GM21723 (cell line): ENCODE measurements around the gene FNDC3B.
A peak's percentile ranks its signal among the peaks of the same experiment; 100 is the strongest.

ENCODE experiments used
- ATAC-seq: cut with Tn5 transposase; IDR thresholded peaks from one replicate; pipeline ENCODE4 v1.9.1; 2021; ENCODE audit warnings: mild to moderate bottlenecking, moderate library complexity; ENCODE audit not compliant: unreplicated experiment

FNDC3B gene

DNA sequence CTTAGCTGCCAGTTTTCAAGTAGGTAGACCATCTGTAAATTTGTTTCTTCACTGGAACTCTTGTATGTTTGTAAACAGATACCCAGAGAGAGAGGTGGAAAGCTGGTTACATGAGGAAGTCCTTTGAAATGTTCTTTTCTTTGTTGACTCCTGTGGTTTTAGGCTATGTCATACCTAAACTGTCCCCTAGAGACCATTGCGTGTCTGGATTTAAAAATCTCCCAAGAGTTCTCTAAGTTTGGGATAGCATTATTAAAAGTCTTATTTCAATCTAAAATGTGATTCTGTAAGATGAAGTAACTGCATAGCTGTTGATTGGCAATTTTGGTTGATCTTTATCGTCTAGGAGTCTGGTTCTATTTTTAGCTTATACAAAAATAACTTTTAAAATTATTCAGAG is 281.7 kb downstream of the FNDC3B start:
- ATAC-seq, result no peak

DNA sequence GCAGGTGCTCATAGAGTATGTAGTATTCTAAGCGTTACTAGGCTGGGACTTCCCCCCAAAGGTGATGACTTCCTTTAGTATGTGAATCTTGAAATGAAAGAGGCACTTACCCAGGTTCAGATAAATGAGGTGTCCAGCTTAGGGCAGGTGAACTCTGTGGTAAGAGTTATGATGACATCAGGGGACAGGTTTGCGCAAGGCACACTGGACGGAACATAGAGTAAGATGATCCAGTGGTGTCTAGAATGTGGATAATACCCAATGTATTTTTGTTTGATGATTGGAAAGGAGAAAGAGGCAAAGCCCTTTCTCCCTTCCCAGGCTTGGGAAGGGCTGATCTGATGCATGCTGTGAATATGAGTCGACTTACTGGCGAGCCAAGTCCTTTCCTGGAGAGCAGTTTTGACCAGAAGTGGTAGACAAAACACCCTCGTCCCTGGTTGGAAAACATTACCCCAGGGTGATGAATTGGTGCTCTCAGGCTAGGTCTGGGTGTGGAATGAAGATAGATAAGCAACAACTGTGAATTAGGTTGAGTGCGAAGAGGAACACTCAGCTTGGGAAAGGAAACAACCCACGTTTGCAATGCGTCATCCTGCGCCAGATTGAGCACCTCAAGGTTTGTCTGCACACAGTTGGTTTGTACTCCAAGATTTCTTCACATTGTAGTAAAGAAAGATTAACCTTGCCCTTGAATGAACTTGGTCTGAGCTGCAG is 284.7 kb downstream of the FNDC3B start:
- peak; percentile 56 for ATAC-seq

DNA sequence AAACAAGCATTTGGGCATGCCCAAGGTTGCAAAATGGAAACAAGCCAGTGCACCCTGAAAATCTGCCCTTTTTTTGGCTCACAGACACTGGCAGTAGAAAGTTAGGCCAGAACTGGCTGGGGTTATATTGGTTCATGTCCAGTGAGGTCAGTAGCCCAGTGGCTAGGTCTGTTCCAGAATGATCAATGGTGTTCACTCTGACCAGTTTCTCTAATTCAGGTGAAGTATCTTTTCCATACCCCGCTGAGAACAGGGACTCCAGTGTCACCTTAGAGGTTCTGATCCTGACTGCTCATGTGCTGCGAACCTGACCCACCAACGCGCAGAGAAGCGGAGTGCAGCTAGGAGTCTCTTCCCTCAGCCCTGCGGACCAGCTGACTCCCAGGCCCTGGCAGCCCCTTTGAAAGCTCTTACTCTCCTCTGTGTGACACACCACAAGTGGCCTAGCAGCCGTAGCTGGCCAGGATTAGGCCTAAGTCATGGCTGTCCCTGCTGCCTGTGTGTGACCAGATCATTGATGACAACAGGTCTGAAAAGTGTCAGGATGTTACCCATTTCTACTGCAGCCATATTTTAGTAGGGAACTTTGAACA is 285.3 kb downstream of the FNDC3B start:
- no peak for ATAC-seq

DNA sequence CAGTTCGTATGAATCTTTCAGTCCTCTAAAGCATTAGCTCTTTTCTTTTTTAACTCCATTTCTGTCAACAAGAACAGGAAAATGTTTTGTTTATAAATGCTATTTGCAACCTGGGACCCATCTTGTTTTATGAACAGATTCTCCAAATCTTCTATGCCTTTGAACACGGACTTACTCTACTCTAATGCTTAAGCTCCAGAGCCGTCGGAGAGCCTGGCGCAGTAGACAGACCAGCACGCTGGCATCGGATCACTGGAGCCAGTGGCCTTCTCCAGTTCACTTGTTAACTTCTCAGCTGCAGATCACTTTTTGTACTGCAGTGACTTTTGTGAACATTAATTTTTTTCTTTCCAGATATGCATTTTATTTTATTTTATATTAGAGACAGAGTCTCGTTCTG is 286.1 kb downstream of the FNDC3B start:
- no peak for ATAC-seq

DNA sequence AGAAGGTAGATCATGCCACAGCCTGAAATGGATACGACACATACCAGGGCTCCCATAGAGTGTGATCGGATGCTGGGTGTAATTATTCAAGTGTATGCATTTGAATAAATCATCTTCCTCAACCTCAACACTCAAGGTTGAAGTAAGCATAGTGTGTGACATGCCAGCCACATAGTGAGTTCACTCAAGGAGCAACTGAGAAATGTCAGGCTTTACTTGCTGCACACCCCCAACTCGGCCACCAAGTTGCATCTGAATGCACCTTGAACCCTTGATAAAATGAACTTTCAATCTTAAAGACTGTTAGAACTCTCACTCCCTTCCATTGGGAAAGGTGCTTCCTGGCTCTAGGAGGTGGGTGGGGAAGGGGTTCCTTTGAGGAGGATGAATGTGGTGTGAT is 287.6 kb downstream of the FNDC3B start:
- no peak for ATAC-seq

DNA sequence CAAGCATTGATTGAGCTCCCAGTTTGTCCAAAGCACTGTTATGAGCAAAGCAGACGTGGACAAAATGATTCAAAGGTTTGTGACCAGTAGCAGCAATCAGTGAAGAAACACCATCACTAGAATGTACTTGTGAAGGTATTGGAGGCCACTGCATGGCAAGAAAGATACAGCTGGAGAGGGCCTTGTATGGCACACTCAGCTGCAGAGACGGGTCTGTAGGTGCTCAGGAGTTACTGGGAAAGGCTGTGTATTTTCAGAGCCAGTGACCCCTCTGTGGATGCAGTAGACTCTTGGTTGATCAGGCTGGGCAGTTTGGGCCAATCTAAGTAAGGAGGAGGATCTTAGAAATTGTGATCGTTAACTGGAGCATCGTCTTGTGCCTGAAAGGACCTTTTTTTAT is 288.9 kb downstream of the FNDC3B start:
- no peak for ATAC-seq

DNA sequence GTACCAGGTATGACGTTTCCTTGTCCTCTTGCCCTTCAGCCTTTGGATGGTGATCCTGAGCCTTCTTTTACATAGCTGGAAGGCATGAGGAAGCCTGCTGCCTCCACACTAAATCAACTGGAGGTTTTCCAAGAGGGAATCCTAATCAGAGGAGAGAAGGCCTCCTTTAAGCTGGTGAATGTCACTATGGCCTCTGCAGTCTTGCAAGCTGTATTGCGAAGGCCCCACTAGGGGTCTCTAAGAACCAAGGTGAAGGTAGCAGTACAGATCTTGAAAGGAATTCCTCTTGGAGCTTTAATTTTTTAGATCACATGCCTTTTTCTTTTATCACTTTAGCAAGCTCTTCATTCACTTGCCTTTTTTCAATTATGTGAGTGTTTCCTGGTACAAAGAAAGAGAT is 289.7 kb downstream of the FNDC3B start:
- no peak for ATAC-seq

DNA sequence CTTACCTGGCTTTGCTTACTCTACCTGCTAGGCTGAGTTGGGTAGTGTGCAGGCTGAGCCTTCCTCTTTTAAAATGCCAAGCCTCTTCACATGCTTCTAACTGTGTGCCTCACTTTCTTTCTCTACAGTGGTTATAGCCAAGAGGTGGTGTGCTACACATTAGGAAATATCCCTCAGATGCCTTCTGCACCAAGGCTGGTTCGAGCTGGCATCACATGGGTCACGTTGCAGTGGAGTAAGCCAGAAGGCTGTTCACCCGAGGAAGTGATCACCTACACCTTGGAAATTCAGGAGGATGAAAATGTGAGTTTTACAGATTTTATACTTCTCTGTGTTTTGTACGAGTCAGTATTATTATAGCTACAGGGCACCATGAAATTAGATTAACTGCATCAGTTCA is 291.0 kb downstream of the FNDC3B start:
- no peak for ATAC-seq

DNA sequence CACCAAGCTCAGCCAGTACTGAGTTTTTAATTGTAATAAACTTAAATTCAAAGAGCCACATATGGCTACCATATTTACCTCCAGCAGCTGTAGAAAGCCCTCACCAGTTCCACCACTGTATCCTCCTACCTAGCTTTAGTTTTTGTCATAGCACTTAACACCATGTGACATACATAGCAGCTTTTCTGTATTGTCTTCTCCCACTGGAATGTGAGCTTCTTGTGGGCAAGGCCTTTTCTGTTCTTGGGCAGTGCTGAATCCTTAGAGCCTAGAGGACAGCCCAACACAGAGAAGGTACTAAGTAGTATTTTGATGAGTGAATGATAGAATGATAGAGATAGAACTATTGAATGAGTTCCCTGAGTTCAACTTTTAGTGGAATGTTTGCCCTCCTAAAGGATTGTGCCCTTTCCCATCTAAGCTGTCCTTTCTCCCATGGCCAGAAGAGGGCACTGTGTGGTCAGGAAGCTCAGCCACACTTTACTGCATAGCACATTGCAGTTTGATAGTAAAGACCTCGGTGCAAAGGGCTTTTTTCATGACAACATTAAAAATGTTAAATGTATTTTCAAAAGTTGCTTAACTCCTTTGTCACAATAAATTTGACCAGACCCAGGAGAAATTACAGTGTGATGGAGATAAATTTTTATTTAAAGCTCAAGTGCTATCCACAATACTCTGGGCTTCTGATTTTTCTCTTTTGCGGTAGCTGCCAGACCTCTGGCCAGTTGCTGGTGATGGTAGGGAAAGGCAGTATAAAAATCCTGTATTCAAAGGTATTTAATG is 293.1 kb downstream of the FNDC3B start:
- peak; percentile 91 for ATAC-seq

DNA sequence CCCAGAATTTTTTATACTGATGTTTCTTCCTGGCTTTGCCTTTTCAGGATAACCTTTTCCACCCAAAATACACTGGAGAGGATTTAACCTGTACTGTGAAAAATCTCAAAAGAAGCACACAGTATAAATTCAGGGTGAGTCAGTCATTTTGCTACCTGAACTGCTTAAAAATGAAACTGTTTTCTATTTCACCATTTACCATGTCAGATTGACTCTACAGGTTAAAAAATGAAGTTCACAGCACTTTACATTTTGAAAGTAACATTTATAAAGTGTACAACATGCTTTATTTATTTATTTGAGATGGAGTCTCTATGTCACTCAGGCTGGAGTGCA is 293.6 kb downstream of the FNDC3B start:
- ATAC-seq, result no peak

DNA sequence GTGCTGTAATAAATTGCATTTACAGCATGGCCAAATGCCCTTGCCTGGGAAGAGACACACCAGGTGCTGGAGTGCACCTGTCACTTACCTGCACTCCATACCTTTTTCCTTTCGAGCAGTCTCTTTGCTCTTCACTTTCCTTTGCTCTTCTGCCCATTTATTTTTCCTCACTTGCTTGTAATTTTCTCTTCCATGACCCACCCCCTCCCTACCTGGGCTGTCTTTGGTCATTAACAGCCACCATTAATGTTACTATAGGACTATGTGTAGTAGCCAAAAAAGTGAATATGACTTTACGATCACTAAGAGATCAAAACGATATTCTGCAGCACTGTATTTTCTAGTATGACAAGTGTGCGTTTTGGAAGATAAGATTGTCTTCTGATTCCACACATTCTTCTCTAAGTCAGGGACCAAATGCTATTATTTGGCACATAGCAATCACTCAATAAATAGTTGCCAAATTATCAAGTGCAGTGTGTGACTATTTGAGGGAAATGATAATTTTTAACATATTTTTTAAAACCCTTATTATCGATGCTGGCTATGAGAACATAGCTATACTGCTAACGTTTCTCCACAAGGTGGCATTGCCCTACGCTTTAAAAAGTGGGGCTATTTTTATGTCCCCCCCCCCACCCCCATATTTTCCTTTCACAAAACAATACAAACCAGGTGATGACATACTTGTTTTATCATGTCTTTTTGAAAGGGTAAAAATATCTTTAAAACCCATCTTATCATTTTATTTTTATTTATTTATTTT is 294.5 kb downstream of the FNDC3B start:
- ATAC-seq, result no peak

DNA sequence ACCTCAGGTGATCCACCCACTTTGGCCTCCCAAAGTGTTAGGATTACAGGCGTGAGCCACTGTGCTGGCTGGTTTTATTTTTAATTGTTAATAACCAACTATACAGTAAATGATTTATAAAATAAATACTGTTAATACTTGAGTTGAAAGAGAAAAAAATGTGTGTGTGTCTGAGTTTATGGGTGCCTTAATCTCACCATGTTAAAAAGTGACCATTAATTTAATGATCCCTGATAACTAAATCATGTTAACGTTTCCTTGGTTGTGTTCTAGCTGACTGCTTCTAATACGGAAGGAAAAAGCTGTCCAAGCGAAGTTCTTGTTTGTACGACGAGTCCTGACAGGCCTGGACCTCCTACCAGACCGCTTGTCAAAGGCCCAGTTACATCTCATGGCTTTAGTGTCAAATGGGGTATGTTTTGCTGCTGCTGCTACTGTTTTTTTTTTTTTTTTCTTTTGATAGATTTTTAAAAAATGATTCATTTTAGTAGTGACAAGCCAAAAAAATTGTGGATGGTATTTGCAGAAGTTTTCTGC is 295.4 kb downstream of the FNDC3B start:
- ATAC-seq, result no peak

DNA sequence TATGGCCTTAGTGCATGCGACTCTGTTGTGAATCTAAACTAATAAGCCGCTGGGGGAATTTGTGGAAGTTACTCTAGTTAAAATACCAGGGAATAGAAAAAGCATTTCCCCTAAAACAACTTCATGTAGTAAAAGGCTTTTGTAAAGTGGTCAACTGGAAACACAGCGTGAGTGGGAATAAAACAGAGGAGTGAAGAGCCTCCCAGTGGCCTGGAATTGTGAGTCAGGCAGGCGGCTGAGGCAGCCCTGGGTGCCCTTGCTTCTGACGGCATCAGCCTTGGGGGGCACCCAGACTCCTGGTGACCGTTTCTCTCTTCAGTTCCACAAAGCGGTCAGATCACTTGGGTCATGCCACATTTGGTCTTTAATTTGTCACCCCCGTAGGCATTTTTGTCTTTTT is 300.5 kb downstream of the FNDC3B start:
- no peak for ATAC-seq

DNA sequence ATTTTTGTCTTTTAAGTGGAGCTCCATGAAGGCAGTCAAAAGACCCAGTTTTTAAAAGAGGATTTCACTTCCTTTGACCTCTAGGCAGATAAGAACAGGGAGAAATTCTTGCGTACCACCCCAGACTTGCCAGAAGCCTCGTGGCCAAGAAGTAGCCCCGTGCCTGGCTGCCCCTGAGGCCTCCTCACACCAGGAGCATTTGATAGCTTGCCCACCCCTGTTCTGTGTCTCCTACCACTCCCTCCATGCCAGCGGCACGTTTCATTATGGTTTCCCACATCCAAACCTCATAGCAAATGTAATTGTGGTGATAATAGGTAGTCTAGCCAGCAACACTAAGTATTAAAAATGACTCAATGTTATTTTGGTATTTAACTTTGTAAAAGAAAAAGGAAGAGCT is 301.2 kb downstream of the FNDC3B start:
- ATAC-seq, result no peak

DNA sequence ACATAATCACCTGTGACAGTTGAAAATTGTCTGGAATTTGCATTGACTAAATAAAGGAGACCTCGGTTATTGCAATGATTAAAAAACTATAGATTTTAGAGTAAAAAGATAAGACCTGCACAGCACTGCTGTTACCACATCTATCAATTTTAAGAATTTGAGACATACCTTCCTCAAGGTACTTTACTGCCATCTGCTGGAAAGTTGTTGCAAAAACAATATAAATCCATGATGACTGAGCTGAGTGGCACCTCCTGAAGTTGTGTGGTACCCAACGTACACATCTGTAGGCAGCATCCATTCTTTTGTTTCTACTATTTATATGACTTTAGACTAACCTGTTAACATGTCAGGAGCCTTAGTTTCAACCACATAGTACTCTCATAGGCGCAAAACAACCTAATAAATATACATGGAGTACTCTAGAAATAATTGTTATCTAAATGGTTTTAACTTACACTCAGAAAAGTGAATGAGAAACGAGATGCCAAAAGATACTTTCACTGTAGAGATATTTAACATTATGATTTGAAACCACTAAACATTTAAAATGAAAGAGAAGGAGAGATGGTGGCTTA is 302.2 kb downstream of the FNDC3B start:
- peak; percentile 70 for ATAC-seq

DNA sequence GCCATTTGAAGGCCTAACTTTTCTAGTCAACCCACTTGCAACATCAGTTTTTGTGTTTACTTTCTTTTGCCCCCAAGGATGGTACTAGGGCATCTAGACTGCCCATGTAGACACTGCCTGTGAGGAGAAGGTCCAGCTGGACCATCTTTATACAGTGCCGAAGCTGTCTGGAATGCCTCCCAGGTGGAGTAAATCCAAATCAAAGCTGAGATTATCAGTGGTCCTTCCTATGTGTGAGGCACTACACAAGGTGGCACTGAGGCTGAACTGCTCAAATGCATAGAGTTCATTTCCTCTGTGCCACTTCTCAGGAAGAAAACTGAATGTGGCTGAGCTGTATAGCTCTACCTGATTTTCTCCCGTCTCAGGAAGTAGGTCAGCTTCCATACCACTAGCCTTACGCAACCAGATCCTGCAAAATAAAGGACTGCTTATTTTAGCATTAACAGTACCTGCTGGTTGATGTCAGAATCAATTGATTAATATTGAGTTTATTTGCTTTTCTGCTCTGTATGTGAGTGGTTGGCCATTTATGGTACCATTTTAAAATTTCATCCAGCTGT is 302.8 kb downstream of the FNDC3B start:
- ATAC-seq, result no peak

DNA sequence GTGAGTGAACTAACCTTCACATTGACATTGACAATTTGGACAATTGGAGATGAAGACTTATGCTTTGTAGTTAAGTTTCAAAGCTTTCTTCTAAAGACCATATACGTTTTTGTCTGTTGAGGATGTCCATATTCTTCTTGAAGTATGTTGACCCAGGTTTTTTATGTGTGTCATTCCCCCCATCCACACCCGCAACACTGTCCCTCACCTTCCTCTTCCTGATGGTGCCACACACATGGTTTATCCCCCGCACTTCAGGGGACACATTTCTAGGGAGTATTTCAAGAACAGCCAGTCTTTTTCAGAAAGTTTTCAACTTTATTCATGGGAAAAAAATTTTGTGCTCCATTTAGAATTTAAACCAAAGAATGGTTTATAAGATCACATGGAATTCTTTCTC is 303.7 kb downstream of the FNDC3B start:
- no peak for ATAC-seq

DNA sequence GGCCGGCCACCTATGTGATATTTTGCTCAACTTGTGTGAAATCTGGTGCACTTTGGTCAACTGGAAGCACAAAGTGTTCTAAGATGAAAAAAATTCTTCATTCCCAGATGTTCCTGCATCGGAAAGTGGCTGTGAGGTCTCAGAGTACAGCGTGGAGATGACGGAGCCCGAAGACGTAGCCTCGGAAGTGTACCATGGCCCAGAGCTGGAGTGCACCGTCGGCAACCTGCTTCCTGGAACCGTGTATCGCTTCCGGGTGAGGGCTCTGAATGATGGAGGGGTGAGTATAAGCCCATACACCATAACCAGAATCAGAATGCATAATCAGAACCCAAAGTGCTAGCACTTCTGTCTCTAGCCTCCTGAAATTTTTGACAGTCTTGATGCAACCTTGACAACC is 304.6 kb downstream of the FNDC3B start:
- no peak for ATAC-seq

DNA sequence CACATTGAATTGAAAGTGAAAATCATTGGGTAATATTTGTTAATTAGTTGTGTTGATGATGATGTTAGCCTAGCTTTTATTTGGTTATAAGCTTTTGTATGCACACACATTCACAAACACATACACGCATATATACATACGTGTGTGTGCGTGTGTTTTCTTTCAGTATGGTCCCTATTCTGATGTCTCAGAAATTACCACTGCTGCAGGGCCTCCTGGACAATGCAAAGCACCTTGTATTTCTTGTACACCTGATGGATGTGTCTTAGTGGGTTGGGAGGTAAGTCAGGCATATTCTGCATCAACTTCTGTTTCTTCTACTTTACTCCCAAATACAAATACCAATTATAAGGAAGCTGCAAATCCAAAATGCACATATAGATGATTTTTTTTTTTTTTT is 306.8 kb downstream of the FNDC3B start:
- ATAC-seq, result no peak

DNA sequence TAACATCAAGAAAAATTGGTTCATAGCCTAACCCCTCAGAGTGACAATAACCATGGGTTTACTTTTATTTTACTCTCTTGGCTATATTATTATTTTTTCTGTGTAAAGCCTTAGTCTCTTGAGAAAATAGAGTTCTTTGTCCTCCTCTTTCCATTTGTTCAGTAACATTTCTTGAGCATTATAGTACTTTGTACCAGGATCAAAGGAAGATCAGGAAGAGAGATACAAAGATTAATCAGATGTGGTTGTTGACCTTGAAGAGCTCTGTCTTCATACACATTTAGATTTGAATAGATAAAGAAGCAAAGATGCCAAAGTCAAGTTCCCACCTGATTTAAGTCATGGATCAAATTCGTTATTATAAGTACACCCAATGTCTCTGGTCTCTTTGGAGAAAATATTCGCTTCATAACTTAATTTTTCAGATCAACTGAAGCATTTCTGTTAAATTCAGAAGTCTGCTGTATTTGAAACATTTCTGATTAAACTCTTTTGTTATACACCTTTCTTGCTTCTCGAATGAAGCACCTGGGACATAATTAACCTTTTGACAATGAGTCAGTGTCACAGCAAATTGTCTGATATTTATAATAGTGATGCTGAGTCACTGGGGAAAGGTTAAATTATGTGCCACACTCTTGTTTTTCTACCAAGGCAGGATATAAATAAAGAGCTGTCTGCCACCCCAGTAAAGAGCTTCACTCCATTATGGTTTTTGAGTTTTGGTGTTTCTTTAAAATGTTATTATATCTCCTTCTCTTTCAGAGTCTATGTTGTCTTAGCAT is 308.7 kb downstream of the FNDC3B start:
- ATAC-seq, result no peak
